Anterior cingulate cortex (tissue), 58 donors: Measurements from ENCODE around the gene CPVL.

Experiments
- DNase-seq, 58 donors: peaks; one replicate each; lab custom pipeline; 2025; lab: John Stamatoyannopoulos, UW

The CPVL gene

GRCh38 chr7:29065181-29065857 is 81.0 kb downstream of the CPVL start:
- DNase-seq: no peak

- no peak for DNase-seq
Observed at GRCh38 chr7:29063872-29064271, 82.5 kb downstream of the CPVL start.

- DNase-seq: no peak
Observed at GRCh38 chr7:29063236-29063635, 83.1 kb downstream of the CPVL start.

GRCh38 chr7:29053105-29053872 is 93.0 kb downstream of the CPVL start:
- DNase-seq: no peak

- DNase-seq: no peak
Observed at GRCh38 chr7:29046978-29047377, 99.4 kb downstream of the CPVL start.

GRCh38 chr7:29045258-29046086 is 100.9 kb downstream of the CPVL start:
- no peak for DNase-seq

- DNase-seq: no peak
Observed at GRCh38 chr7:29044554-29044953, 101.8 kb downstream of the CPVL start.

- no peak for DNase-seq
Observed at GRCh38 chr7:29043576-29043975, 102.8 kb downstream of the CPVL start.

- no peak for DNase-seq
Observed at GRCh38 chr7:29042824-29043231, 103.5 kb downstream of the CPVL start.

- DNase-seq: no peak
Observed at GRCh38 chr7:29041991-29042390, 104.3 kb downstream of the CPVL start.

- no peak for DNase-seq
Observed at GRCh38 chr7:29040579-29040925, 105.8 kb downstream of the CPVL start.

GRCh38 chr7:29039821-29040578 is 106.3 kb downstream of the CPVL start:
- no peak for DNase-seq

GRCh38 chr7:29038463-29038862 is 107.9 kb downstream of the CPVL start:
- DNase-seq: no peak

GRCh38 chr7:29035044-29035740 is 111.1 kb downstream of the CPVL start:
- DNase-seq: peak in 1 of 58 donors; percentile 22

- DNase-seq: no peak
Observed at GRCh38 chr7:29033584-29033983, 112.8 kb downstream of the CPVL start.

- no peak for DNase-seq
Observed at GRCh38 chr7:29032146-29032545, 114.2 kb downstream of the CPVL start.

GRCh38 chr7:29030781-29031275 is 115.5 kb downstream of the CPVL start:
- no peak for DNase-seq

GRCh38 chr7:29022291-29022988 is 123.9 kb downstream of the CPVL start:
- DNase-seq: no peak

- peak in 40 of 58 donors; percentile 1 to 81 (median 20) for DNase-seq
Observed at GRCh38 chr7:29019896-29020295, 126.4 kb downstream of the CPVL start.
